IMR-90 (cell line): ENCODE results near the gene CD8A. TPM values are rescaled to one million over a fixed set of nuclear protein-coding genes. Genes with fewer than 3 reads are reported as not detected.

Experiments used
- ATAC-seq: fragments of 200-7000 bp; cut with Tn5 transposase; 2 replicates; pipeline ENCODE4 v1.9.1; 2020; ENCODE audit warnings: low read depth, mild to moderate bottlenecking, moderate library complexity
- BruUV-seq: library from RNA; stranded (reverse); fragments of 400-500 nt; replicated peaks from 2 replicates; lab custom pipeline; 2021; lab: Mats Ljungman, UMichigan
- CTCF ChIA-PET: fragments of 300-600 bp; formaldehyde crosslinking; extraction: SDS; loops from one replicate; lab custom pipeline; 2021; ENCODE audit warnings: antibody characterized with exemption; lab: Yijun Ruan, JAX
- POLR2A ChIA-PET: fragments of 300-600 bp; sonication (Branson Sonifier 250); formaldehyde crosslinking; loops from one replicate; lab custom pipeline; 2022; ENCODE audit warnings: antibody characterized with exemption; ENCODE audit not compliant: unreplicated experiment; lab: Charles Lee
- DNase-seq: peaks from one replicate; pipeline ENCODE4 v3.0.0; 2013
- H2AFZ ChIP-seq: replicated peaks from 2 replicates; pipeline ENCODE3; 2013; ENCODE audit warnings: low read length, mild to moderate bottlenecking; ENCODE audit not compliant: poor library complexity
- H2AK5ac ChIP-seq: 2 replicates; pipeline ENCODE4 v1.6.1; 2013; ENCODE audit warnings: low read depth, low read length, inconsistent platforms
- H2AK9ac ChIP-seq: replicated peaks from 2 replicates; pipeline ENCODE3; 2013; ENCODE audit warnings: mild to moderate bottlenecking, low read depth, low read length, moderate library complexity; ENCODE audit not compliant: poor library complexity
- H2BK120ac ChIP-seq: 2 replicates; pipeline ENCODE4 v1.6.1; 2013; ENCODE audit warnings: low read depth, low read length, inconsistent platforms
- H2BK15ac ChIP-seq: 3 replicates; pipeline ENCODE4 v1.6.1; 2013; ENCODE audit warnings: low read depth, low read length, inconsistent platforms
- H2BK20ac ChIP-seq: 2 replicates; pipeline ENCODE4 v1.6.1; 2013; ENCODE audit warnings: low read depth, mild to moderate bottlenecking, inconsistent platforms, low read length, moderate library complexity
- H2BK5ac ChIP-seq: 2 replicates; pipeline ENCODE4 v1.6.1; 2013; ENCODE audit warnings: mild to moderate bottlenecking, low read depth, low read length, inconsistent platforms; ENCODE audit not compliant: poor library complexity, severe bottlenecking
- H3K14ac ChIP-seq: replicated peaks from 2 replicates; pipeline ENCODE4 v1.6.1; 2013; ENCODE audit warnings: low read depth, low read length, inconsistent platforms
- H3K18ac ChIP-seq: 2 replicates; pipeline ENCODE4 v1.6.1; 2013; ENCODE audit warnings: low read depth, low read length, control low read depth
- H3K23ac ChIP-seq: 2 replicates; pipeline ENCODE4 v1.6.1; 2013; ENCODE audit warnings: low read depth, low read length, inconsistent platforms
- H3K27ac ChIP-seq: 2 replicates; pipeline ENCODE4 v1.5.1; 2013; ENCODE audit warnings: mild to moderate bottlenecking, control low read depth, low read length; ENCODE audit not compliant: insufficient read depth
- H3K27me3 ChIP-seq: 2 replicates; pipeline ENCODE4 v1.6.1; 2013; ENCODE audit warnings: low read length; ENCODE audit not compliant: control insufficient read depth, insufficient read depth
- H3K36me3 ChIP-seq: 2 replicates; pipeline ENCODE4 v1.6.1; 2013; ENCODE audit warnings: low read length, mixed read lengths; ENCODE audit not compliant: control insufficient read depth, insufficient read depth
- H3K4ac ChIP-seq: 2 replicates; pipeline ENCODE4 v1.6.1; 2013; ENCODE audit warnings: low read depth, low read length, inconsistent platforms
- H3K4me1 ChIP-seq: 2 replicates; pipeline ENCODE4 v1.6.1; 2013; ENCODE audit warnings: low read length, mixed read lengths; ENCODE audit not compliant: control insufficient read depth, insufficient read depth
- H3K4me2 ChIP-seq: 2 replicates; pipeline ENCODE4 v1.6.1; 2013; ENCODE audit warnings: low read depth, mild to moderate bottlenecking, control low read depth, low read length, moderate library complexity
- H3K4me3 ChIP-seq: 2 replicates; pipeline ENCODE4 v1.5.1; 2013; ENCODE audit warnings: low read depth, mild to moderate bottlenecking, control low read depth, low read length, moderate library complexity; ENCODE audit not compliant: insufficient read depth
- H3K56ac ChIP-seq: 2 replicates; pipeline ENCODE4 v1.6.1; 2013; ENCODE audit warnings: low read length, inconsistent platforms; ENCODE audit not compliant: insufficient read depth; ENCODE audit errors: extremely low read depth
- H3K79me1 ChIP-seq, 2 experiments: 2 replicates each; pipeline ENCODE4 v1.6.1; 2013; ENCODE audit warnings: low read length in 2 of 2, inconsistent platforms in 1 of 2, low read depth in 1 of 2
- H3K9ac ChIP-seq: 2 replicates; pipeline ENCODE4 v1.6.1; 2013; ENCODE audit warnings: low read depth, low read length, control low read depth
- H3K9me1 ChIP-seq: 2 replicates; pipeline ENCODE4 v1.6.1; 2013; ENCODE audit warnings: low read length, inconsistent platforms; ENCODE audit not compliant: insufficient read depth
- H3K9me3 ChIP-seq: 2 replicates; pipeline ENCODE4 v1.6.1; 2013; ENCODE audit warnings: low read length; ENCODE audit not compliant: control insufficient read depth, insufficient read depth
- H4K20me1 ChIP-seq: 2 replicates; pipeline ENCODE4 v1.6.1; 2013; ENCODE audit warnings: low read length, inconsistent platforms; ENCODE audit not compliant: insufficient read depth
- H4K5ac ChIP-seq: 2 replicates; pipeline ENCODE4 v1.6.1; 2013; ENCODE audit warnings: mild to moderate bottlenecking, low read depth, low read length, control low read depth
- H4K8ac ChIP-seq, 2 experiments: 2 replicates each; pipeline ENCODE4 v1.6.1; 2013; ENCODE audit warnings: low read depth in 2 of 2, low read length in 2 of 2, control low read depth in 1 of 2, inconsistent platforms in 1 of 2
- H4K91ac ChIP-seq: 2 replicates; pipeline ENCODE4 v1.6.1; 2013; ENCODE audit warnings: low read depth, low read length, inconsistent platforms; ENCODE audit not compliant: insufficient read depth
- BHLHE40 ChIP-seq: fragments of 150-350 bp; IDR thresholded peaks from 2 replicates; pipeline ENCODE4 v1.6.1; 2016; ENCODE audit warnings: mild to moderate bottlenecking, low read depth, low read length
- CEBPB ChIP-seq: IDR thresholded peaks from 2 replicates; pipeline ENCODE4 v1.6.1; 2012; ENCODE audit warnings: low read depth, low read length, improper control_type of control experiment
- FOS ChIP-seq: fragments of 150-350 bp; IDR thresholded peaks from 2 replicates; pipeline ENCODE4 v1.6.1; 2016; ENCODE audit warnings: low read depth, low read length
- MAFK ChIP-seq: IDR thresholded peaks from 2 replicates; pipeline ENCODE4 v1.6.1; 2012; ENCODE audit warnings: low read depth, low read length, improper control_type of control experiment
- MAZ ChIP-seq: IDR thresholded peaks from 2 replicates; pipeline ENCODE4 v1.6.1; 2012; ENCODE audit warnings: low read depth, mild to moderate bottlenecking, low read length, improper control_type of control experiment, moderate library complexity, borderline replicate concordance
- NFE2L2 ChIP-seq: fragments of 150-350 bp; IDR thresholded peaks from 2 replicates; pipeline ENCODE4 v1.6.1; 2016; ENCODE audit warnings: low read depth, mild to moderate bottlenecking, low read length
- POLR2A ChIP-seq: IDR thresholded peaks from 2 replicates; pipeline ENCODE4 v1.6.1; 2012; ENCODE audit warnings: mild to moderate bottlenecking, low read depth, low read length
- RAD21 ChIP-seq: IDR thresholded peaks from 2 replicates; pipeline ENCODE4 v1.6.1; 2012; ENCODE audit warnings: low read length, improper control_type of control experiment
- RCOR1 ChIP-seq: IDR thresholded peaks from 2 replicates; pipeline ENCODE4 v1.6.1; 2012; ENCODE audit warnings: mild to moderate bottlenecking, low read length, improper control_type of control experiment; ENCODE audit not compliant: insufficient replicate concordance
- RFX5 ChIP-seq: IDR thresholded peaks from 2 replicates; pipeline ENCODE4 v1.8.0; 2012; ENCODE audit warnings: low read depth, mild to moderate bottlenecking, low read length, moderate library complexity
- SMC3 ChIP-seq: fragments of 150-350 bp; IDR thresholded peaks from 2 replicates; pipeline ENCODE4 v1.6.1; 2016; ENCODE audit warnings: low read depth, mild to moderate bottlenecking, antibody characterized with exemption, low read length, moderate library complexity
- WGBS, 2 experiments: methylation state at CpG; one replicate each; pipeline versions ENCODE4 v1.1.5 to v1.1.7; 2013; ENCODE audit warnings: missing lambda C conversion rate in 2 of 2; ENCODE audit not compliant: insufficient read length in 1 of 2; ENCODE audit errors: extremely low coverage in 2 of 2; 5-methylcytosine and 5-hydroxymethylcytosine counted together
- dilution Hi-C: fragments of 300-500 bp; cut with HindIII; formaldehyde crosslinking; loops from one replicate; pipeline ENCODE4 v1.14.3; 2018; ENCODE audit warnings: low sequenced_read_pairs; ENCODE audit not compliant: unreplicated experiment
- in situ Hi-C: fragments of 300-500 bp; cut with MboI; formaldehyde crosslinking; loops from 3 replicates; pipeline ENCODE4 v1.14.3; 2019; ENCODE audit warnings: low sequenced_read_pairs, inconsistent platforms, mixed read lengths
- intact Hi-C: fragments of 100-400 bp; cut with micrococcal nuclease; formaldehyde crosslinking; loops from 2 replicates; pipeline ENCODE4 v1.10.0; 2022
- polyA plus RNA-seq, 3 experiments: library from polyadenylated mRNA; depleted of rRNA; stranded (reverse); fragments of >200 nt; gene quantifications; 2 replicates each; pipeline ENCODE4 v1.2.3, GENCODE V29; 2012; ENCODE audit warnings: low replicate concordance in 1 of 3
- total RNA-seq: library from RNA; depleted of rRNA; stranded (reverse); fragments of >200 nt; gene quantifications from 2 replicates; pipeline ENCODE4 v1.2.3, GENCODE V29; 2012
- TF ChIP-seq, protein P1 (sequence below): conservative IDR thresholded peaks from 2 replicates; pipeline ENCODE4 v1.5.1; 2012; ENCODE audit warnings: mild to moderate bottlenecking, low read depth, low read length, improper control_type of control experiment
- TF ChIP-seq, protein P2 (sequence below): fragments of 150-350 bp; IDR thresholded peaks from 2 replicates; pipeline ENCODE4 v1.6.1; 2016; ENCODE audit warnings: low read depth, mild to moderate bottlenecking, low read length, moderate library complexity, borderline replicate concordance
- TF ChIP-seq, protein P3 (sequence below): fragments of 150-350 bp; IDR thresholded peaks from 2 replicates; pipeline ENCODE4 v1.6.1; 2017; ENCODE audit warnings: mild to moderate bottlenecking, antibody characterized with exemption, low read length, low read depth

The CD8A gene
- total and polyA plus RNA-seq, 2 of the 4 experiments (the other 2 are of a cell fraction): not detected

DNA sequence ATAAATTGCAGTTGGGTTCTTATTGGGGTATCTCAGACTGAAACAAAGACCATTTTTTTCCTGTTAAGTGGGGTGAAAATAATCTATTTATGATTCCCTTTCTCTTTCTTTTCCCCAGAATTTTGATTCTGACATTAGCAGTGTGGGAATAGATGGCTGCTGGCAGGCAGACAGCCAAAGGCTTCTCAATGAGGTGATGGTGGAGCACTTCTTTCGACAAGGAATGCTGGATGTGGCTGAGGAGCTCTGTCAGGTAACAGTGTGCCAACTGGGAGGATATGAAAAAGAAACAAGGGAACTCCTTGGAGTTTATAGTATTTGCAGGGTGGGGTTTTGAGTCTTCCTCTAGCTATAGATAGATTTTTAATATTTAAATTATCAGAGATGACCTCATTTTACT is 38.9 kb downstream of the CD8A start:
- H3K9me3 ChIP-seq: no peaks in the 10 kb centered on the region; the same call in 1 of the 2 replicates
- no peak overlapping the region for H3K4me3 ChIP-seq
- peaks cover 3% of the 10 kb centered on the region; the same call in 1 of the 2 replicates for H3K36me3 ChIP-seq
- no peak overlapping the region for H2BK20ac ChIP-seq
- H4K5ac ChIP-seq: no peak overlapping the region
- no peak overlapping the region for H3K14ac ChIP-seq
- no peak overlapping the region for H2AK9ac ChIP-seq
- H2BK15ac ChIP-seq: no peak overlapping the region
- intact Hi-C loops (no loop called here), dilution Hi-C loops (no loop called here), in situ Hi-C loops (no loop called here)
- BruUV-seq: no TSS peak
- H3K18ac ChIP-seq: no peak overlapping the region
- TF ChIP-seq, protein P1, sequence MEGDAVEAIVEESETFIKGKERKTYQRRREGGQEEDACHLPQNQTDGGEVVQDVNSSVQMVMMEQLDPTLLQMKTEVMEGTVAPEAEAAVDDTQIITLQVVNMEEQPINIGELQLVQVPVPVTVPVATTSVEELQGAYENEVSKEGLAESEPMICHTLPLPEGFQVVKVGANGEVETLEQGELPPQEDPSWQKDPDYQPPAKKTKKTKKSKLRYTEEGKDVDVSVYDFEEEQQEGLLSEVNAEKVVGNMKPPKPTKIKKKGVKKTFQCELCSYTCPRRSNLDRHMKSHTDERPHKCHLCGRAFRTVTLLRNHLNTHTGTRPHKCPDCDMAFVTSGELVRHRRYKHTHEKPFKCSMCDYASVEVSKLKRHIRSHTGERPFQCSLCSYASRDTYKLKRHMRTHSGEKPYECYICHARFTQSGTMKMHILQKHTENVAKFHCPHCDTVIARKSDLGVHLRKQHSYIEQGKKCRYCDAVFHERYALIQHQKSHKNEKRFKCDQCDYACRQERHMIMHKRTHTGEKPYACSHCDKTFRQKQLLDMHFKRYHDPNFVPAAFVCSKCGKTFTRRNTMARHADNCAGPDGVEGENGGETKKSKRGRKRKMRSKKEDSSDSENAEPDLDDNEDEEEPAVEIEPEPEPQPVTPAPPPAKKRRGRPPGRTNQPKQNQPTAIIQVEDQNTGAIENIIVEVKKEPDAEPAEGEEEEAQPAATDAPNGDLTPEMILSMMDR: no peak
- no peak for TF ChIP-seq POLR2A
- no peak for TF ChIP-seq SMC3
- no peak for TF ChIP-seq MAFK
- no peak for TF ChIP-seq FOS
- TF ChIP-seq NFE2L2: no peak
- TF ChIP-seq, protein P2, sequence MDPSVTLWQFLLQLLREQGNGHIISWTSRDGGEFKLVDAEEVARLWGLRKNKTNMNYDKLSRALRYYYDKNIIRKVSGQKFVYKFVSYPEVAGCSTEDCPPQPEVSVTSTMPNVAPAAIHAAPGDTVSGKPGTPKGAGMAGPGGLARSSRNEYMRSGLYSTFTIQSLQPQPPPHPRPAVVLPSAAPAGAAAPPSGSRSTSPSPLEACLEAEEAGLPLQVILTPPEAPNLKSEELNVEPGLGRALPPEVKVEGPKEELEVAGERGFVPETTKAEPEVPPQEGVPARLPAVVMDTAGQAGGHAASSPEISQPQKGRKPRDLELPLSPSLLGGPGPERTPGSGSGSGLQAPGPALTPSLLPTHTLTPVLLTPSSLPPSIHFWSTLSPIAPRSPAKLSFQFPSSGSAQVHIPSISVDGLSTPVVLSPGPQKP: no peak
- TF ChIP-seq RFX5: no peak
- TF ChIP-seq RAD21: no peak
- TF ChIP-seq, protein P3, sequence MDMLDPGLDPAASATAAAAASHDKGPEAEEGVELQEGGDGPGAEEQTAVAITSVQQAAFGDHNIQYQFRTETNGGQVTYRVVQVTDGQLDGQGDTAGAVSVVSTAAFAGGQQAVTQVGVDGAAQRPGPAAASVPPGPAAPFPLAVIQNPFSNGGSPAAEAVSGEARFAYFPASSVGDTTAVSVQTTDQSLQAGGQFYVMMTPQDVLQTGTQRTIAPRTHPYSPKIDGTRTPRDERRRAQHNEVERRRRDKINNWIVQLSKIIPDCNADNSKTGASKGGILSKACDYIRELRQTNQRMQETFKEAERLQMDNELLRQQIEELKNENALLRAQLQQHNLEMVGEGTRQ: no peak
- no peak for TF ChIP-seq MAZ
- TF ChIP-seq RCOR1: no peak
- TF ChIP-seq BHLHE40: no peak
- TF ChIP-seq CEBPB: no peak
- H2BK5ac ChIP-seq: no peak overlapping the region
- H3K79me1 ChIP-seq: peaks cover 6% of the 10 kb centered on the region in 2 experiments; a peak in 2 of 4 replicates
- no peaks in the 10 kb centered on the region for H3K27me3 ChIP-seq
- no peak overlapping the region for H2AK5ac ChIP-seq
- no peak overlapping the region for H4K8ac ChIP-seq
- no peaks in the 10 kb centered on the region for H3K9me1 ChIP-seq
- H3K23ac ChIP-seq: no peak overlapping the region
- ATAC-seq: no peak
- DNase-seq: no peak
- no peak overlapping the region for H2AFZ ChIP-seq
- CTCF ChIA-PET: no interaction called here
- WGBS, 2 experiments: no CpG with 5 or more reads among the region's 1 CpG
- no peak overlapping the region for H3K4me2 ChIP-seq
- no peak overlapping the region for H3K27ac ChIP-seq
- H3K56ac ChIP-seq: no peak overlapping the region
- no peak overlapping the region for H4K91ac ChIP-seq
- H3K9ac ChIP-seq: no peak overlapping the region
- H3K4ac ChIP-seq: no peak overlapping the region
- POLR2A ChIA-PET: no interaction called here
- no peak overlapping the region for H2BK120ac ChIP-seq
- H3K4me1 ChIP-seq: no peaks in the 10 kb centered on the region
- H4K20me1 ChIP-seq: no peaks in the 10 kb centered on the region; the same call in 1 of the 2 replicates
